Cerebellar nuclear complex (tissue), 1 donor: ENCODE results near the gene NFIL3.

Experiments
- DNase-seq, 2 experiments: peaks; one replicate each; lab custom pipeline; 2025; lab: John Stamatoyannopoulos, UW

Gene NFIL3

DNA sequence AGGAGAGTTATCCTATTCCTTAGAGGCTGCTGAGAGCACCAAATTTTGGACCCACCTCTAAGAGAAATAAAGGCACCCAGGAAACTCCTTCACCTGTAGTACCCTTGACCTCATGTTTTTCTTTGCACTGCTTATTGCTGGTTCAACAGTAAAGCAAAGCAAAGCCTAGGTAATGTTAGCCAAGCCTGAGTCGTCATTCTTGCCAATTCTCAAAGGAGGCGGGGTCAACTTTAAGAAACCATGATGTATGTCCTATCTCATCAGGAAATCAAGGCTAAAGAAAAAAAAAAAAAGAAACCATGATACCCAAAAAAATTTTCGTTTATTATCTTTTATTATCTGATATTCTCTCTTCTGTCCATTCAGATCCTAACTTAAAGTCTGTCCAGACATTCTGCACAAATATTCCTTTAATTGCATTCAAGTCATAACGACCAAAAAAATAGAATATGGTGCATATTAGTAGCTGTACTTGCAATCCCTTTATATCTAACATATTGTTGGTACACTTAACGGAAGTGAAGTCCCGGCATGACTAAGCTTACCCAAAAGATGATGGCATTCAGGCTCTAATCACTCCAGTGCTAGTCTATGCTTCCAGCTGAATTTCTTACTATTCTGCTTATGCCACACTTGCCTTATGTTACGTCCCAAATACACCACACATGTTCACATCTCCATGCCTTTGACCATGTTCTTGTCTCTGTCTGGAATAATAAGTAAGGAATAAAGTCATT, 63.7 kb downstream of the NFIL3 start:
- no peak for DNase-seq

DNA sequence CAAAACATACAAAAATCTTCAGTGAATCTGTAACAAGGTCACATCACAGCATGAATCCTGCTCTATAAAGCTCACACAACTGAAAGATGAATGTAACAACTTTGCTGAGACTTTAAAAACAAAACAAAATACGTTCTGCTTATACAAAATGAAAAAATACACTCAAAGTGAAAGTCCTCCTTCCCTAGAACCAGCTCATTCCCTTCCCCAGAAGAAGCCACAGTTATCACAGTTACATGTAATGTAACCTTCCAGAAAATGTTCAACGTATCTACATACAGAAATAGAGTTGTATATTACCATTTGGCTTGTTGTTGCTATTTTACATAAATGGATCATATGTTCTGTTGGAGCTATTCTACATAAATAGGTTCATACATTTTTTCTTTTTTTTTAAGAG, 64.5 kb downstream of the NFIL3 start:
- DNase-seq = no peak
